Skeletal muscle satellite cell (primary cell): ENCODE results near the gene TBATA.
"Not testable (repeated sequence)": the region's sequence is repeated elsewhere in the genome, so short reads cannot be mapped to it uniquely, and the experiment has no call there.

Experiments
- H3K27me3 ChIP-seq: 2 replicates; pipeline ENCODE4 v1.7.0; 2013; ENCODE audit warnings: low read length; ENCODE audit not compliant: control insufficient read depth, insufficient read depth
- H3K36me3 ChIP-seq: 2 replicates; pipeline ENCODE4 v1.7.0; 2013; ENCODE audit warnings: mild to moderate bottlenecking, control low read depth, low read length; ENCODE audit not compliant: insufficient read depth
- H3K4me1 ChIP-seq: 2 replicates; pipeline ENCODE4 v1.7.0; 2013; ENCODE audit warnings: low read length; ENCODE audit not compliant: control insufficient read depth, insufficient read depth
- H3K4me2 ChIP-seq: 2 replicates; pipeline ENCODE4 v1.7.0; 2013; ENCODE audit warnings: mild to moderate bottlenecking, low read length
- H3K4me3 ChIP-seq: 2 replicates; pipeline ENCODE4 v1.7.0; 2013; ENCODE audit warnings: low read length
- H3K9ac ChIP-seq: 2 replicates; pipeline ENCODE4 v1.7.0; 2013; ENCODE audit warnings: mild to moderate bottlenecking, low read depth, low read length, moderate library complexity
- H3K9me3 ChIP-seq: replicated peaks from 2 replicates; pipeline ENCODE4 v1.7.0; 2013; ENCODE audit warnings: mild to moderate bottlenecking, control low read depth, low read length

Gene TBATA

DNA sequence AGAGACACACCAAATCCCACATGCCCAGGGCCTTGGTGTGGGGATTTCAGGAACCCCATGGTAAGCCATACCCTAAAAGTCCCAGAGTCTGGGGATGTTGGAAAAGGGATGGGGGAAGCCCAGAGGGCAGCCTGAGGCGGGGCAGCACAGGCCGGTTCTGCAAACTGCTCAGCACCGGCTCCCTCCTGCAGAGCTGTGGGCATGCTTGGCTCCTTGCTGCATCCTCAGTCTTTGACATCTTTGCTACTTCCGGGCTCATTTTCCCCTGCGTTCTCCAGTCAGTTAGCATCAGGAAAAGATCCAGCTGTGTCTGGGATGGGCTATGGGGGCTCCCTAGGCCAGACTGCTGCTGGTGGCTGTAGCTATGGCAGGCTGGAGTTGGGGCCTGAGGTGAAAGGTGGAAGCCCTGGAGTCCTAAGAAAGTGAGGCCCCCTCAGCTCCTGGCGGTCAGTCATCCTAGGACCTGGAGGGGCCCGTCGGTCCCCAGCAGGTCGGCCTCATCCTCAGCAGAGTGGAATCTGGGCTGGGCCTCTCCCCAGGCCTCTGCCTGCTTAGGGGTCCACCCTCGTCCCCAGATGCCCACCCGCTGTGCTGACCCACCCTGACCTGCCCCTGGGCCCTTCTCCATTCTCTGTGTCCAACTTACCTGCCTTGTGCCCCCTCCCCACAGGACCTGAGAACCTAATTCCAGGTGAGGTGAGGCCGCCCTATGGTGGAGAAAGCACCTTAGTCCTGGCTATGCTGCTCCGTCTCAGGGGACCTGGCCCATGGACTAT is 9.3 kb downstream of the TBATA start:
- H3K27me3 ChIP-seq = peaks cover 30% of the 10 kb centered on the region
- no peak overlapping the region for H3K9ac ChIP-seq
- no peak overlapping the region for H3K4me2 ChIP-seq
- no peak overlapping the region for H3K4me3 ChIP-seq
- no peaks in the 10 kb centered on the region for H3K36me3 ChIP-seq
- H3K9me3 ChIP-seq = no peaks in the 10 kb centered on the region
- no peaks in the 10 kb centered on the region for H3K4me1 ChIP-seq

DNA sequence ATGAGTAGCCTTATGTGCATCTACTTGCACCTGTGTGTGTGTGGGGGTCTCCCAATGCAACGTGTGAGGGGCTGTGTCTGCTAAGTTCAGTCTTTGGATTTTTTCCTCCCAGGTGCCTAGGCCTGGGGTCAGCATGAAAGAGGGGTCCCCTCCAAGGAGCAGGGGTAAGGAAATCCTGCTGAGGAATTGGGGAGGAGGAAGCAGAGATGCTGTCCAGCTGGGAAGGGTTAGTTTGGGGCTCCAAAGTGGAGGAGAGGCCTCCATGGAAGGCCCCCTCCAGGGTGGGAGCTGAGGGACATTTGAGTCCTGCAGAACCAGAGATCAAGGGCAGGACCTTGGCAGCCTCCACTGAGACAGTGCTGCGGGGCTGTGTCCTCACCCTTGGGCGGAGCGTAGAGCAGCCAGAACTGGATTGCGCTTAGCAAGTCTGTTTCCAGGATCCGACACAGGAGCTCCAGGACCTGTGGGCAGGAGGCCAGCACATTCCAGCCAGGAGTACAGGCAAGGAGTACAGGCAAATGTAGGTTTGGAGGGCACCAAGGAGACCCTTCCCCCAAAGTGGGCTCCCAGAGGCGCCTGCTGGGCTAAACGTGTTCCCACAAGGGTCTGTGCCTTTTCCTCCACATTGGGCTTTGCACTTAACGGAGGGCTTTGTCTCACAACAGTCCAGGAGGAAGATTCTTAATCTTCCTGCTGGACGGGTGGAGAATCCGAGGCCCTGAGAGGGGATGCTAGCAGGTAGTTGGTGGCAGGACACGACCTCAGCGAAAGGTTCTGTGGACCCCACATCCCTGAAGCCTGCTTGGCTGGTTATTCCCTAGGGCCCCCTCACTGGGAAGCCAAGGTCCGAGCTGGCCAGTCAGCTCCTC is 10.1 kb downstream of the TBATA start:
- no peaks in the 10 kb centered on the region for H3K36me3 ChIP-seq
- H3K9me3 ChIP-seq = no peaks in the 10 kb centered on the region
- H3K4me3 ChIP-seq = no peak overlapping the region
- H3K4me1 ChIP-seq = no peaks in the 10 kb centered on the region
- peaks cover 26% of the 10 kb centered on the region for H3K27me3 ChIP-seq
- no peak overlapping the region for H3K4me2 ChIP-seq
- no peak overlapping the region for H3K9ac ChIP-seq

DNA sequence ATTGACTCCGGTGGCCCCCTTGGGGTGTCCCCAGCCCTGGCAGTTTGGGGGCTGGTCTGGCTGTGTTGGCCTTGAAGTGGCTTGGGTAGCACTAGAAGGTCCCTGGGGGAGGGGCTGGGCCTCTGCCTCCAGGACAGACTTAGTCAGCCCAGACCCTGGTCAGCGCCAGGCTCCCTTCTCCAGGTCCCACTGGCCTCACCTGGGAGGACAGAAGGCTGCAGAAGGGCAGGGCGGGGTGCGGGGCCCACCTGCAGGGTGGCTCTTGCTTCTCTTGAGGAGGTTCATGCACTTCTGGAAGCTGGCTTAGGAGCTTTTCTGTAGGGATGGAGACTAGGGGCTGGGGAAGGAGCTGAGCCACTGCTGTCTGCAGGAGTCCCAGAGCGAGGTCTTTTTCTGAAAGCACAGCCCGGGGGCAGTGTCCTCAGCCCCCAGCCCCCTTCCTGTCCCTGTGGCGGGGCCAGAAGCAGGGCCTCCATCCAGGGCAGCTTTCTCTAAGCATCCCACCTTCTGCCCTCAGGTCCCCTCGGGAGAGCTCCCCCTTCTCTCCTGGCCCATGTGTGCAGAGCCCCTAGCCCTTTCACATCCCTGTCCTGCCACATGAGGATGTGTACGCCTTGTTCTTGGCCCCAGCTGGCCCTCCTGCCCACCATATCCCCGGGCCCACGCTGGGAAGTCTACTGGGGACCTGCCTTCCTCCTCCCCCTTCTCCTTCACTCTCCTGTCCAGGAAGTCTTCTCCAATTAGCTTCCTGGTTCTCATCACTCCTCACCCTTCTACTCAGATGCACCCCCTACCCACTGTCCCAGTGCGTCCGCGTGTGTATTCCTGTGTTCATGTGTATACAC is 11.0 kb downstream of the TBATA start:
- H3K36me3 ChIP-seq = no peaks in the 10 kb centered on the region
- H3K9ac ChIP-seq = no peak overlapping the region
- H3K4me3 ChIP-seq = no peak overlapping the region
- H3K4me2 ChIP-seq = no peak overlapping the region
- peaks cover 28% of the 10 kb centered on the region for H3K27me3 ChIP-seq
- H3K9me3 ChIP-seq = no peaks in the 10 kb centered on the region
- no peaks in the 10 kb centered on the region for H3K4me1 ChIP-seq

DNA sequence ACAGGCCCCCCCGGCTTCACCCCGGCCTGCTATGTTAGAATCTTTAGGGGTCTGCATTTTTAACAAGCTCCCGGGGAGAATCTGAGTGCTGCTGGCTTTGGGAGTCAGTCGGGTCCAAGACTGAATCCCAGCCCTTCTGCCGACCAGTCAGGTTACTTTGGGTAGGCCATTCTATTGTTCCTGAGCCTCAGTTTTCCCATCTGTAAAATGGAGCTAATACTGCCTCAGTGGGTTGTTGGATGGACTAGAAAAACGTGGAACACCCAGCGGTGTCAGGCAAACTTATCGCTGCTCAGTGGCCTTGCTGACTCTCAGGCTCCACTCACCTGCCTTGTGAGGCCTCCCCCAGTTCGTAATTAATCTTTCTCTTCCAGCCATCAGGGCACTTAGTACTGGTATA is 11.7 kb downstream of the TBATA start:
- Histone ChIP-seq H3K4me2 (no peak overlapping the region), H3K4me3 (no peak overlapping the region), H3K36me3 (no peaks in the 10 kb centered on the region), H3K9ac (no peak overlapping the region), H3K27me3 (peaks cover 31% of the 10 kb centered on the region), H3K9me3 (no peaks in the 10 kb centered on the region), H3K4me1 (no peaks in the 10 kb centered on the region)

DNA sequence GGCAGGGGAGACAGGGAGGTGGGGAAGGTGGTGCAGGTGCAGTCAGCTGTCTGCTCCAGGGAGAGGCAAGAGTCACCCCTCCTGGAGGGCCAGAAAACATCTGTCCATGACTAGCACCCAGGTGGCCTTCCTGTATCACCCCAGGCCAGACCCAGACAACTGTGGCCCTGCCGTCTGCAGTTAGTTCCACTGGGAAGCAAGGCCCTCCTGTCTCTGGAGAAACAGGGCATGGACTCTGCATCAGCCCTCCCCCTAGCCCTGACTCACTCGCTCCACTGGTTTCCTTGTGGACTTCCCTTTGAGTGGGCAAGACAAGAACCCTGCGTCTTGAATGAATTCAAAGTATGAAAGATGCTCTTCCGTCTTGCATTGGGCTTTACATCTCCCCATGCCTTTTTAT is 12.6 kb downstream of the TBATA start:
- Histone ChIP-seq H3K27me3 (peaks cover 34% of the 10 kb centered on the region), H3K9me3 (no peaks in the 10 kb centered on the region), H3K4me1 (no peaks in the 10 kb centered on the region), H3K36me3 (no peaks in the 10 kb centered on the region), H3K4me3 (no peak overlapping the region), H3K9ac (no peak overlapping the region), H3K4me2 (no peak overlapping the region)

DNA sequence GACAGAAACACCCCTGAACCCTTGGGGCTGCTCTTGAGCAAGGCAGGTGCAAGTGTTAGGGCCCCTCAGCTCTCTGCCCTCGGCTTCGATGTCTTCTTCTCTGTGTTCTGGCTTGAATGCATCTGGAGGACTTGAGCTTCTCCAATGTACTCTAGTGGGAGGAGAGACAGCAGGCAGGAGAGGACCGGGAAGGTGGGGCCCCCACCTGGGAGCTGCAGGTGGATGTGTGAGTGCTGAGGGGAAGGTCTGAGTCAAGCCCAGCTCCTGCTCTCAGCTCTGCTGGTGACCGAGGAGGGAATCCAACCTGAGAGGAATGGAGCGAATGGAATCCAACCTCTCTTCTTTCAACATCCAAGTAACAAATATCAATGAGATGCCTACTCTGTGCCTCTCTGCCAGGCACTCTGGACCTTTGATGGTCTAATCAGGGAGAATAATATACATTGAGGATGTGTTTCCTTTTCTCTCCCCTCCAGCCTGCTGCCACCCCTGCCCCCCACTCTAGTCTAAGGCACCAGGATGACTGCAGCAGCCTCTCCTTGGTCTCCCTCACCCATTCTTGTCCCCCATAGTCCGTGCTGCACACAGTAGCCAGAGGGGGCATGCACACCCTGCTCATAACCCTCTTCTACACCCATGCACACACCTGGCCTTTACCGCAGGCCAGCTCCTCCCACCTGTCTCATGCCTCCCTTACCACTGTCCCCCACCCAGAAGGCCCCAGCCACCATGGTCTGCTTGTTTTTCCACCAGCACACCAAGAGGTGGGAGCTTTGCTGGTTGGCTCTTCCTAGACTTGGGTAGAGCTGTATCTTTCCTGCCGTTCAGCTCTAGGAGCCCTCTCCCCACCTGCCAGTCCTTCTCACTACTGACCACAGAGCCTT is 13.6 kb downstream of the TBATA start:
- Histone ChIP-seq H3K36me3 (no peaks in the 10 kb centered on the region), H3K27me3 (peaks cover 31% of the 10 kb centered on the region), H3K9me3 (no peaks in the 10 kb centered on the region), H3K4me3 (no peak overlapping the region), H3K9ac (no peak overlapping the region), H3K4me2 (no peak overlapping the region), H3K4me1 (no peaks in the 10 kb centered on the region)

DNA sequence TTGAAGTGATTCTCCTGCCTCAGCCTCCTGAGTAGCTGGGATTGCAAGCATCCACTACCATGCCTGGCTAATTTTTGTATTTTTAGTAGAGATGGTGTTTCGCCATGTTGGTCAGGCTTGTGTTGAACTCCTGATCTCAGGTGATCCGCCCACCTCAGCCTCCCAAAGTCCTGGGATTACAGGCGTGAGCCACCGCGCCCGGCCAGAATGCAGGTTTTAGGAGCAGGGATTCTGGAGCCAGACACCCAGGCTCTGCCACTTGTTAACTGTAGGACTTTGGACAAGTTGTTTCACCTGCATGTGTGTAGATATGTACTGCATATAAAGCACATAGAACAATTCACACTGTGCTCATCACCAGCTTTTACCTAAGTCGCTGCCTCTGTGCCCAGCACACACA is 14.7 kb downstream of the TBATA start:
- not testable (repeated sequence) for H3K36me3 ChIP-seq, H3K9ac ChIP-seq, H3K4me3 ChIP-seq, H3K9me3 ChIP-seq, H3K4me1 ChIP-seq, H3K4me2 ChIP-seq
- H3K27me3 ChIP-seq = peaks cover 31% of the 10 kb centered on the region

DNA sequence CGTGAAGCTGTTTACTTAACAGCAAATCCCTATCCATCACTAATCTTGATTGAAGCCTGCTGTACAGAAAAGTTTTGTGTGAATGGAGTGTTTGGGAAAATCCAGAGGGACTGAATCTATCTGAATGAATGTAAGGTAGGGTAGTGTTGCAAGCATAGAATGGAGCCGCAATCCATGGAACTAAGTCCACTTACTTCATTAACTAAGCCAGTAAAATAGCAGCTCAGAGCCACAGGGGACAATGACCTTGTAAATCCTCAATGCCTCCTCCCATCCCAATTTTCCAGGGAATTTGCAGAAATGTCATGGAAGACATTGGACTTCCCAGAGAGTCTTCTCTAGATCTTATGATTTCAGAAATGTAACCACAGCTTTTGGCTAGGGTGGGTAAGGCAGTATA is 15.2 kb downstream of the TBATA start:
- peaks cover 31% of the 10 kb centered on the region for H3K27me3 ChIP-seq
- H3K4me1 ChIP-seq = no peaks in the 10 kb centered on the region
- H3K4me3 ChIP-seq = no peak overlapping the region
- no peak overlapping the region for H3K4me2 ChIP-seq
- H3K9ac ChIP-seq = no peak overlapping the region
- no peaks in the 10 kb centered on the region for H3K9me3 ChIP-seq
- no peaks in the 10 kb centered on the region for H3K36me3 ChIP-seq

DNA sequence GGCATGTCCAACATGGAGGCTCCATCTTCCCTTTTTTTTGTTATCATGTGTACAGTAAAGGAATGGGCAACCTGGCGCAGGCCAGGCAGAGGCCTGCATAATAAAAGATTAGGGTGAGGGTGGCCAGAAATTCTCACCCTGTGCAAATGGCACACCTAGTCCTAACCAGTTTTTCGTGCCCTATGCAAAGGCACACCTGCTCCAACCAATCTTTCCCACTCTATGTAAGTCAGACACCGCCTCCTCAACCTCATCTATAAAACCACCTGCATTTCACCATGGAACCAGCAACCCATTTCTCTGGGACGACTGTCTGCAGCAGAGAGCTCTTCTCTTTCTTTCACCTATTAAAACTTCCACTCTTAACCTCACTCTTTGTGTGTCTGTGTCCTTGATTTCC is 16.1 kb downstream of the TBATA start:
- Histone ChIP-seq H3K9me3 (no peaks in the 10 kb centered on the region), H3K36me3 (no peaks in the 10 kb centered on the region), H3K9ac (no peak overlapping the region), H3K4me1 (no peaks in the 10 kb centered on the region), H3K4me3 (no peak overlapping the region), H3K27me3 (peaks cover 31% of the 10 kb centered on the region), H3K4me2 (no peak overlapping the region)

DNA sequence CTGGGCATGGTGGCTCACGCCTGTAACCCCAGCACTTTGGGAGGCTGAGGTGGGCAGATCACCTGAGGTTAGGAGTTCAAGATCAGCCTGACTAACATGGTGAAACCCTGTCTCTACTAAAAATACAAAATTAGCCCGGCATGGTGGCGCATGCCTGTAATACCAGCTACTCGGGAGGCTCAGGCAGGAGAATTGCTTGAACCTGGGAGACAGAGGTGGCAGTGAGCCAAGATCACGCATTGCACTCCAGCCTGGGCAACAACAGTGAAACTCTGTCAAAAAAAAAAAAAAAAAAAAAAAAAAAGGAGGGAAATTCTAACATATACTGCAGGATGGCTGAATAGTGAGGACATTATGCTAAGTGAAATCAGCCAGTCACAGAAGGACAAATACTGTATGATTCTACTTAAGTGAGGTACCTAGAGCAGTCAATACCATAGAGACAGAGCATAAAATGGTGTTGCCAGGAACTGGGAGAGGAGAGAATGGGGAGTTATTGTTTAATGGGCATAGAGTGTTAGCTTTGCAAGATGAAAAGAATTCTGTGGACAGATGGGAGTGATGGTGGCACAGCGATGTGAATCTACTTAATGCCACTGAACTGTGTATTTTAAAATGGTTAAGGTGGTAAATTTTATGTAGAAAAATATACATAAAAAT is 17.0 kb downstream of the TBATA start:
- not testable (repeated sequence) for H3K4me1 ChIP-seq, H3K4me2 ChIP-seq, H3K4me3 ChIP-seq, H3K36me3 ChIP-seq, H3K9me3 ChIP-seq, H3K9ac ChIP-seq
- peaks cover 31% of the 10 kb centered on the region for H3K27me3 ChIP-seq
